ENCODE results near the gene HCK.
A peak's percentile ranks its signal among the peaks of the same experiment; 100 is the strongest.

Gene HCK

GRCh38 chr20:32052090-32052777, at the start of gene HCK:
TSS of gene HCK (plus strand) at chr20:32052242.
- DNase-seq (ENCODE audit: low read depth, low spot score) = no peak

GRCh38 chr20:32003325-32003724, 48.7 kb upstream of the HCK start:
- no peak for DNase-seq (ENCODE audit: low read depth, low spot score)

- no peak for DNase-seq (ENCODE audit: low read depth, low spot score)
Measured at GRCh38 chr20:32004963-32005362, 47.1 kb upstream of the HCK start.

GRCh38 chr20:32006053-32006452, 46.0 kb upstream of the HCK start:
- no peak for DNase-seq (ENCODE audit: low read depth, low spot score)

GRCh38 chr20:32006841-32007786, 44.9 kb upstream of the HCK start:
- DNase-seq (ENCODE audit: low read depth, low spot score) = no peak

- DNase-seq (ENCODE audit: low read depth, low spot score) = peak; percentile 14
Measured at GRCh38 chr20:32007787-32008616, 44.0 kb upstream of the HCK start.

GRCh38 chr20:32009564-32009963, 42.5 kb upstream of the HCK start:
- DNase-seq (ENCODE audit: low read depth, low spot score) = no peak

GRCh38 chr20:32010101-32010500, 41.9 kb upstream of the HCK start, which contains the start of gene CCM2L:
TSS of gene CCM2L (plus strand) at chr20:32010438. CDS start at chr20:32010455, 17 bp downstream.
- no peak for DNase-seq (ENCODE audit: low read depth, low spot score)

GRCh38 chr20:32010666-32011065, 41.4 kb upstream of the HCK start:
- no peak for DNase-seq (ENCODE audit: low read depth, low spot score)

GRCh38 chr20:32012159-32012688, 39.8 kb upstream of the HCK start:
- no peak for DNase-seq (ENCODE audit: low read depth, low spot score)

GRCh38 chr20:32013326-32013725, 38.7 kb upstream of the HCK start:
- no peak for DNase-seq (ENCODE audit: low read depth, low spot score)

- DNase-seq (ENCODE audit: low read depth, low spot score) = peak; percentile 89
Measured at GRCh38 chr20:32017711-32018251, 34.3 kb upstream of the HCK start.

GRCh38 chr20:32018269-32019155, 33.5 kb upstream of the HCK start:
- peak; percentile 91 for DNase-seq (ENCODE audit: low read depth, low spot score)

- DNase-seq (ENCODE audit: low read depth, low spot score) = peak; percentile 50
Measured at GRCh38 chr20:32019156-32019510, 32.9 kb upstream of the HCK start.

GRCh38 chr20:32019563-32020463, 32.2 kb upstream of the HCK start:
- DNase-seq (ENCODE audit: low read depth, low spot score) = no peak

- no peak for DNase-seq (ENCODE audit: low read depth, low spot score)
Measured at GRCh38 chr20:32021091-32021490, 31.0 kb upstream of the HCK start.

GRCh38 chr20:32024683-32025295, 27.3 kb upstream of the HCK start:
- DNase-seq (ENCODE audit: low read depth, low spot score) = no peak

- no peak for DNase-seq (ENCODE audit: low read depth, low spot score)
Measured at GRCh38 chr20:32027643-32028042, 24.4 kb upstream of the HCK start.
